B cell (primary cell): Measurements from ENCODE around the gene LIN7B.

Experiments used
- CTCF ChIP-seq: fragments of 200-600 bp; IDR thresholded peaks from one replicate; pipeline ENCODE4 v1.8.0; 2022; ENCODE audit warnings: antibody characterized with exemption, mild to moderate bottlenecking
- EZH2 ChIP-seq: IDR thresholded peaks from 2 replicates; pipeline ENCODE4 v1.6.1; 2012; ENCODE audit warnings: borderline replicate concordance, low read depth, mild to moderate bottlenecking, moderate library complexity, low read length; ENCODE audit not compliant: insufficient read depth, poor library complexity, severe bottlenecking

- TF ChIP-seq EZH2 = no peak
- TF ChIP-seq CTCF = no peak
These were observed 627 bp downstream of the LIN7B start for GRCh38 chr19:49114630-49115363.
